Naive thymus-derived CD4-positive, alpha-beta T cell (primary cell): Measurements from ENCODE around the gene OPN1SW. TPM values are rescaled to one million over a fixed set of nuclear protein-coding genes. Genes with fewer than 3 reads are reported as not detected.

Experiments used
- ATAC-seq: fragments of 150-1000 bp; cut with Tn5 transposase; 2 replicates; pipeline ENCODE4 v1.10.0; 2021; ENCODE audit warnings: mild to moderate bottlenecking, moderate library complexity
- CTCF ChIA-PET: fragments of 350-600 bp; sonication (Branson Sonifier 250); formaldehyde crosslinking; loops from one replicate; lab custom pipeline; 2021; ENCODE audit warnings: antibody characterized with exemption; lab: Charles Lee
- POLR2A ChIA-PET: fragments of 350-600 bp; sonication (Branson Sonifier 250); formaldehyde crosslinking; loops from one replicate; lab custom pipeline; 2021; ENCODE audit warnings: antibody characterized with exemption, inconsistent platforms; lab: Charles Lee
- DNase-seq, 9 donors: peaks; one replicate each; pipeline versions ENCODE4 v3.0.0 to v3.0.0-alpha.2; 2020 to 2022; ENCODE audit warnings: mixed read lengths in 1 of 9
- H3K27ac ChIP-seq: one replicate; pipeline ENCODE4 v1.7.0; 2013; ENCODE audit warnings: mild to moderate bottlenecking, low read depth, low read length, moderate library complexity
- H3K27me3 ChIP-seq, 2 donors: one replicate each; pipeline ENCODE4 v1.7.0; 2013; ENCODE audit warnings: low read length in 2 of 2, mild to moderate bottlenecking in 2 of 2, moderate library complexity in 2 of 2; ENCODE audit not compliant: control insufficient read depth in 2 of 2, insufficient read depth in 2 of 2
- H3K36me3 ChIP-seq, 3 experiments: 1 replicate in 2 of 3; 2 replicates in 1 of 3; pipeline ENCODE4 v1.7.0; 2013; ENCODE audit warnings: low read length in 3 of 3, mild to moderate bottlenecking in 3 of 3, moderate library complexity in 1 of 3; ENCODE audit not compliant: insufficient read depth in 3 of 3, control insufficient read depth in 2 of 3
- H3K4me1 ChIP-seq, 2 donors: one replicate each; pipeline ENCODE4 v1.7.0; 2013; ENCODE audit warnings: low read length in 2 of 2, mild to moderate bottlenecking in 2 of 2, moderate library complexity in 1 of 2; ENCODE audit not compliant: control insufficient read depth in 2 of 2, insufficient read depth in 2 of 2
- H3K4me3 ChIP-seq: 2 replicates; pipeline ENCODE4 v1.7.0; 2013; ENCODE audit warnings: mild to moderate bottlenecking, low read length
- H3K9me3 ChIP-seq, 3 experiments: 1 replicate in 2 of 3; 2 replicates in 1 of 3; pipeline ENCODE4 v1.7.0; 2013; ENCODE audit warnings: low read length in 3 of 3; ENCODE audit not compliant: control insufficient read depth in 2 of 3
- H3K27ac Mint-ChIP-seq, 9 donors: one replicate each; pipeline ENCODE4 v1.8.0; 2020 to 2022; ENCODE audit warnings: mixed read lengths in 9 of 9, mild to moderate bottlenecking in 8 of 9, moderate library complexity in 5 of 9, inconsistent platforms in 2 of 9
- H3K27me3 Mint-ChIP-seq, 5 donors: one replicate each; pipeline ENCODE4 v1.8.0; 2021 to 2022; ENCODE audit warnings: mixed read lengths in 5 of 5, mild to moderate bottlenecking in 1 of 5
- H3K36me3 Mint-ChIP-seq, 5 donors: one replicate each; pipeline ENCODE4 v1.8.0; 2020 to 2022; ENCODE audit warnings: mixed read lengths in 5 of 5, mild to moderate bottlenecking in 3 of 5, inconsistent platforms in 1 of 5
- H3K4me1 Mint-ChIP-seq, 7 donors: one replicate each; pipeline ENCODE4 v1.8.0; 2020 to 2022; ENCODE audit warnings: mixed read lengths in 7 of 7, mild to moderate bottlenecking in 3 of 7, inconsistent platforms in 1 of 7
- H3K4me3 Mint-ChIP-seq, 10 donors: one replicate each; pipeline ENCODE4 v1.8.0; 2020 to 2022; ENCODE audit warnings: mild to moderate bottlenecking in 10 of 10, mixed read lengths in 10 of 10, moderate library complexity in 6 of 10, inconsistent platforms in 2 of 10
- H3K9me3 Mint-ChIP-seq, 11 donors: one replicate each; pipeline ENCODE4 v1.8.0; 2020 to 2022; ENCODE audit warnings: mixed read lengths in 11 of 11, mild to moderate bottlenecking in 4 of 11, inconsistent platforms in 1 of 11, moderate library complexity in 1 of 11
- intact Hi-C, 2 donors: fragments of 100-400 bp; cut with micrococcal nuclease; formaldehyde crosslinking; loops; one replicate each; pipeline ENCODE4 v1.15.1; 2023
- polyA plus RNA-seq, 2 donors: library from polyadenylated mRNA; unstranded; fragments of 300-500 nt; fragmentation: Illumina TruSeq; gene quantifications; one replicate each; pipeline ENCODE4 v1.2.3, GENCODE V29; 2021
- total RNA-seq, 6 experiments: library from RNA in 5 of 6; stranded (reverse) in 5 of 6; gene quantifications; 1 replicate in 5 of 6; 2 replicates in 1 of 6; pipeline ENCODE4 v1.2.3 and lab custom pipeline; 2021 to 2026

The OPN1SW gene
- total and polyA plus RNA-seq, 7 experiments from 2014 or later, result not detected

- H3K9me3 Mint-ChIP-seq, result no peaks in the 10 kb centered on the region
- peaks cover 0 to 3% (median 0%) of the 10 kb centered on the region in 7 donors for H3K4me1 Mint-ChIP-seq
- intact Hi-C loops, result no loop called here
- ChIA-PET CTCF (no interaction called here), POLR2A (no interaction called here)
- H3K36me3 Mint-ChIP-seq, result no peaks in the 10 kb centered on the region
- no peaks in the 10 kb centered on the region for H3K36me3 ChIP-seq
- H3K4me3 Mint-ChIP-seq, result no peak overlapping the region
- ATAC-seq, result no peak
- H3K4me1 ChIP-seq, result no peaks in the 10 kb centered on the region
- peaks cover 15 to 37% (median 23%) of the 10 kb centered on the region in 5 donors for H3K27me3 Mint-ChIP-seq
- H3K27ac Mint-ChIP-seq, result no peak overlapping the region
- no peaks in the 10 kb centered on the region for H3K27me3 ChIP-seq
- H3K4me3 ChIP-seq, result no peak overlapping the region
- no peak overlapping the region for H3K27ac ChIP-seq
- no peak for DNase-seq
- no peaks in the 10 kb centered on the region for H3K9me3 ChIP-seq
These were observed 48.4 kb downstream of the OPN1SW start for GRCh38 chr7:128727239-128727638.

- Histone ChIP-seq H3K27me3 (no peaks in the 10 kb centered on the region), H3K36me3 (no peaks in the 10 kb centered on the region), H3K27ac (no peak overlapping the region), H3K9me3 (no peaks in the 10 kb centered on the region), H3K4me1 (no peaks in the 10 kb centered on the region), H3K4me3 (no peak overlapping the region)
- H3K9me3 Mint-ChIP-seq, result no peaks in the 10 kb centered on the region
- ChIA-PET POLR2A (no interaction called here), CTCF (interaction anchor here (1.0 kb wide), 1 partner anchor 8 kb away, joined by 3 read pairs; no protein-coding TSS in a partner anchor)
- H3K4me3 Mint-ChIP-seq, result no peak overlapping the region
- ATAC-seq (no peak), DNase-seq (no peak)
- peaks cover 0 to 3% (median 0%) of the 10 kb centered on the region in 7 donors for H3K4me1 Mint-ChIP-seq
- intact Hi-C loops, result no loop called here
- H3K27ac Mint-ChIP-seq, result no peak overlapping the region
- no peaks in the 10 kb centered on the region for H3K36me3 Mint-ChIP-seq
- H3K27me3 Mint-ChIP-seq, result peaks cover 14 to 39% (median 26%) of the 10 kb centered on the region in 5 donors
These were observed 48.9 kb downstream of the OPN1SW start for GRCh38 chr7:128726737-128727072.

GRCh38 chr7:128726059-128726736 is 49.4 kb downstream of the OPN1SW start:
- no peaks in the 10 kb centered on the region for H3K4me1 ChIP-seq
- intact Hi-C loops, result no loop called here
- ChIA-PET CTCF (interaction anchor here (1.0 kb wide), 1 partner anchor 9 kb away, joined by 3 read pairs; no protein-coding TSS in a partner anchor), POLR2A (no interaction called here)
- Mint-ChIP-seq H3K4me1 (peaks cover 0 to 3% (median 0%) of the 10 kb centered on the region in 7 donors), H3K4me3 (no peak overlapping the region), H3K9me3 (no peaks in the 10 kb centered on the region), H3K36me3 (no peaks in the 10 kb centered on the region), H3K27ac (no peak overlapping the region), H3K27me3 (peaks cover 8 to 38% (median 24%) of the 10 kb centered on the region in 5 donors)
- H3K36me3 ChIP-seq, result no peaks in the 10 kb centered on the region
- ATAC-seq, result no peak
- H3K27ac ChIP-seq, result no peak overlapping the region
- DNase-seq, result no peak
- H3K4me3 ChIP-seq, result no peak overlapping the region
- no peaks in the 10 kb centered on the region for H3K27me3 ChIP-seq
- no peaks in the 10 kb centered on the region for H3K9me3 ChIP-seq

GRCh38 chr7:128725531-128725930 is 50.1 kb downstream of the OPN1SW start:
- H3K27ac Mint-ChIP-seq, result no peak overlapping the region

GRCh38 chr7:128724743-128725142 is 50.9 kb downstream of the OPN1SW start:
- H3K9me3 Mint-ChIP-seq, result no peaks in the 10 kb centered on the region
- Histone ChIP-seq H3K27me3 (no peaks in the 10 kb centered on the region), H3K9me3 (no peaks in the 10 kb centered on the region), H3K4me1 (no peaks in the 10 kb centered on the region), H3K27ac (no peak overlapping the region), H3K36me3 (no peaks in the 10 kb centered on the region), H3K4me3 (no peak overlapping the region)
- CTCF ChIA-PET, result no interaction called here
- DNase-seq, result no peak
- no peak overlapping the region for H3K27ac Mint-ChIP-seq
- no peak overlapping the region for H3K4me3 Mint-ChIP-seq
- H3K4me1 Mint-ChIP-seq, result peaks cover 0 to 3% (median 0%) of the 10 kb centered on the region in 7 donors
- H3K36me3 Mint-ChIP-seq, result no peaks in the 10 kb centered on the region
- intact Hi-C loops, result no loop called here
- no peak for ATAC-seq
- POLR2A ChIA-PET, result no interaction called here
- H3K27me3 Mint-ChIP-seq, result peaks cover 5 to 35% (median 25%) of the 10 kb centered on the region in 5 donors

More at GRCh38 chr7:128725531-128725930, 50.1 kb downstream of the OPN1SW start:
- no peak overlapping the region for H3K4me3 Mint-ChIP-seq
- Histone ChIP-seq H3K27me3 (no peaks in the 10 kb centered on the region), H3K4me1 (no peaks in the 10 kb centered on the region), H3K4me3 (no peak overlapping the region), H3K9me3 (no peaks in the 10 kb centered on the region), H3K36me3 (no peaks in the 10 kb centered on the region), H3K27ac (no peak overlapping the region)
- no peaks in the 10 kb centered on the region for H3K9me3 Mint-ChIP-seq
- ChIA-PET CTCF (interaction anchor here (1.0 kb wide), 1 partner anchor 9 kb away, joined by 3 read pairs; no protein-coding TSS in a partner anchor), POLR2A (no interaction called here)
- no peak for ATAC-seq
- DNase-seq, result no peak
- H3K27me3 Mint-ChIP-seq, result peaks cover 5 to 35% (median 23%) of the 10 kb centered on the region in 5 donors
- intact Hi-C loops, result no loop called here
- H3K4me1 Mint-ChIP-seq, result peaks cover 0 to 3% (median 0%) of the 10 kb centered on the region in 7 donors
- H3K36me3 Mint-ChIP-seq, result no peaks in the 10 kb centered on the region

Other genes starting within 250 kb of the OPN1SW start
- 1 to 10 TPM in 4 of 5 experiments, under 1 TPM in 1; 0.70 to 2.8 (median 1.8) TPM for gene GARIN1A, start 103.5 kb downstream of the OPN1SW start, total RNA-seq
- gene GARIN1A, start 103.5 kb downstream of the OPN1SW start, polyA plus RNA-seq, result not detected
- gene CALU, start 36.4 kb downstream of the OPN1SW start, total RNA-seq, result 10 to 100 TPM; 18.6 to 36.2 (median 22.6) TPM
- 10 to 100 TPM; 19.2 to 22.2 TPM for gene CALU, start 36.4 kb downstream of the OPN1SW start, polyA plus RNA-seq
- gene CCDC136, start 16.2 kb upstream of the OPN1SW start, total RNA-seq, result 10 to 100 TPM in 1 of 5 experiments, 1 to 10 TPM in 4; 6.7 to 14.0 (median 9.6) TPM
- gene CCDC136, start 16.2 kb upstream of the OPN1SW start, polyA plus RNA-seq, result 1 to 10 TPM in 1 of 2 donors, under 1 TPM in 1; 0.70 to 1.6 TPM
- gene FLNC, start 54.6 kb upstream of the OPN1SW start, total RNA-seq, result under 1 TPM in 2 of 5 experiments, not detected in 3; 0.05 to 0.19 TPM
- not detected for gene FLNC, start 54.6 kb upstream of the OPN1SW start, polyA plus RNA-seq
- gene ATP6V1F, start 87.1 kb upstream of the OPN1SW start, total RNA-seq, result 100 to 1,000 TPM in 2 of 5 experiments, 10 to 100 TPM in 3; 58.4 to 116 (median 79.1) TPM
- gene ATP6V1F, start 87.1 kb upstream of the OPN1SW start, polyA plus RNA-seq, result 100 to 1,000 TPM; 339 to 340 TPM
- gene KCP, start 134.9 kb upstream of the OPN1SW start, total RNA-seq, result 1 to 10 TPM in 1 of 5 experiments, under 1 TPM in 3, not detected in 1; 0.10 to 1.6 (median 0.24) TPM
- not detected for gene KCP, start 134.9 kb upstream of the OPN1SW start, polyA plus RNA-seq
- 10 to 100 TPM in 1 of 5 experiments, 1 to 10 TPM in 4; 1.7 to 33.2 (median 4.6) TPM for gene IRF5, start 162.1 kb upstream of the OPN1SW start, total RNA-seq
- gene IRF5, start 162.1 kb upstream of the OPN1SW start, polyA plus RNA-seq, result under 1 TPM; 0.38 to 0.95 TPM